Uterus (tissue), 4 donors: Measurements from ENCODE around the gene G6PC2. TPM values are rescaled to one million over a fixed set of nuclear protein-coding genes. Genes with fewer than 3 reads are reported as not detected.

Source experiments
- DNase-seq, 2 donors: peaks; one replicate each; pipeline ENCODE4 v3.0.0-alpha.2; 2019 to 2020
- H3K27ac ChIP-seq, 2 donors: fragments of 200-600 bp; sonication (generic); 1 replicate in 1 of 2; 2 replicates in 1 of 2; pipeline ENCODE4 v1.5.1; 2016 to 2018
- H3K27me3 ChIP-seq, 2 donors: fragments of 200-600 bp; sonication (generic); one replicate each; pipeline ENCODE4 v1.5.1; 2018 to 2019; ENCODE audit warnings: control low read depth in 1 of 2
- H3K36me3 ChIP-seq, 2 donors: fragments of 200-600 bp; sonication (generic); one replicate each; pipeline ENCODE4 v1.5.1; 2019; ENCODE audit warnings: control low read depth in 1 of 2
- H3K4me1 ChIP-seq, 2 donors: fragments of 200-600 bp; sonication (generic); one replicate each; pipeline ENCODE4 v1.5.1; 2018 to 2019; ENCODE audit warnings: control low read depth in 1 of 2
- H3K4me3 ChIP-seq, 2 donors: fragments of 200-600 bp; sonication (generic); 1 replicate in 1 of 2; 2 replicates in 1 of 2; pipeline ENCODE4 v1.5.1; 2018 to 2019; ENCODE audit warnings: mild to moderate bottlenecking in 1 of 2
- H3K9me3 ChIP-seq, 2 donors: fragments of 200-600 bp; sonication (generic); one replicate each; pipeline ENCODE4 v1.5.1; 2019; ENCODE audit warnings: control low read depth in 1 of 2
- CTCF ChIP-seq, 4 experiments: fragments of 200-600 bp in 2 of 4; fragments of 450-650 bp in 2 of 4; sonication (generic) in 2 of 4; IDR thresholded peaks; one replicate each; pipeline ENCODE4 v1.5.1; 2016 to 2019; ENCODE audit warnings: antibody characterized with exemption in 4 of 4, mild to moderate bottlenecking in 2 of 4, moderate library complexity in 1 of 4
- POLR2A ChIP-seq, 2 donors: fragments of 450-650 bp; IDR thresholded peaks; one replicate each; pipeline ENCODE4 v1.6.1; 2016; ENCODE audit warnings: antibody characterized with exemption in 2 of 2, mild to moderate bottlenecking in 1 of 2, moderate library complexity in 1 of 2
- intact Hi-C: fragments of 100-400 bp; cut with DNase I; formaldehyde crosslinking; loops from one replicate; pipeline ENCODE4 v1.15.1; 2023; ENCODE audit warnings: low total_unique reads
- total RNA-seq, 4 donors: library from RNA; depleted of rRNA in 3 of 4; stranded (reverse); fragments of >200 nt in 3 of 4; gene quantifications; one replicate each; pipeline versions ENCODE4 v1.1.0 to v1.2.4, GENCODE V29; 2014 to 2023
- donor health status: DM: yes; HTN: yes; CAD: no.

G6PC2 gene
- total RNA-seq, 4 donors from 2014 or later: 0.95 TPM; not detected in 3

- Histone ChIP-seq H3K36me3 (no peaks in the 10 kb centered on the region), H3K4me1 (no peaks in the 10 kb centered on the region), H3K27ac (no peak overlapping the region), H3K4me3 (no peak overlapping the region), H3K9me3 (no peaks in the 10 kb centered on the region), H3K27me3 (no peaks in the 10 kb centered on the region)
- TF ChIP-seq POLR2A (IDR thresholded peaks at IDR 0.05) (no peak), CTCF (IDR thresholded peaks at IDR 0.05) (no peak)
- intact Hi-C loops: no loop called here
- no peak for DNase-seq
Measured at GRCh38 chr2:168889635-168890005, 11.5 kb upstream of the G6PC2 start.

GRCh38 chr2:168890006-168890782, 10.9 kb upstream of the G6PC2 start, which contains the start of gene SPC25:
Gene SPC25, minus strand, starts transcription at chr2:168890430. Its CDS starts 911 bp downstream, at chr2:168889519.
- Histone ChIP-seq H3K9me3 (no peaks in the 10 kb centered on the region), H3K27ac (no peak within 1 kb of the TSS)

GRCh38 chr2:168892327-168892726, 8.8 kb upstream of the G6PC2 start:
- no peak overlapping the region for H3K27ac ChIP-seq

More at GRCh38 chr2:168890006-168890782, 10.9 kb upstream of the G6PC2 start, which contains the start of gene SPC25:
- TF ChIP-seq CTCF (IDR thresholded peaks at IDR 0.05): no peak
- peak within 1 kb of the TSS; percentile 32 to 45 for H3K4me3 ChIP-seq
- no peaks in the 10 kb centered on the region for H3K27me3 ChIP-seq
- intact Hi-C loops: no loop called here
- peak; percentile 84 to 85 for DNase-seq
- H3K36me3 ChIP-seq: no peaks in the 10 kb centered on the region
- H3K4me1 ChIP-seq: no peaks in the 10 kb centered on the region

GRCh38 chr2:168894101-168894500, 7.0 kb upstream of the G6PC2 start:
- Histone ChIP-seq H3K27me3 (no peaks in the 10 kb centered on the region), H3K27ac (no peak overlapping the region), H3K9me3 (no peaks in the 10 kb centered on the region), H3K4me1 (no peaks in the 10 kb centered on the region), H3K4me3 (no peak overlapping the region), H3K36me3 (no peaks in the 10 kb centered on the region)
- TF ChIP-seq CTCF (IDR thresholded peaks at IDR 0.05) (no peak), POLR2A (IDR thresholded peaks at IDR 0.05) (no peak)
- intact Hi-C loops: no loop called here
- no peak for DNase-seq

More at GRCh38 chr2:168892327-168892726, 8.8 kb upstream of the G6PC2 start:
- Histone ChIP-seq H3K9me3 (no peaks in the 10 kb centered on the region), H3K4me1 (no peaks in the 10 kb centered on the region), H3K4me3 (no peak overlapping the region), H3K27me3 (no peaks in the 10 kb centered on the region), H3K36me3 (no peaks in the 10 kb centered on the region)
- intact Hi-C loops: no loop called here
- DNase-seq: no peak
- no peak for TF ChIP-seq POLR2A (IDR thresholded peaks at IDR 0.05)
- TF ChIP-seq CTCF (IDR thresholded peaks at IDR 0.05): no peak

- DNase-seq: no peak
- no peaks in the 10 kb centered on the region for H3K9me3 ChIP-seq
- no peaks in the 10 kb centered on the region for H3K4me1 ChIP-seq
- no peak overlapping the region for H3K4me3 ChIP-seq
- H3K27me3 ChIP-seq: no peaks in the 10 kb centered on the region
- intact Hi-C loops: no loop called here
- no peaks in the 10 kb centered on the region for H3K36me3 ChIP-seq
- no peak for TF ChIP-seq CTCF (IDR thresholded peaks at IDR 0.05)
- no peak for TF ChIP-seq POLR2A (IDR thresholded peaks at IDR 0.05)
- no peak overlapping the region for H3K27ac ChIP-seq
Measured at GRCh38 chr2:168894720-168895119, 6.4 kb upstream of the G6PC2 start.
